ENCODE measurements around the gene OR14I1. TPM values are rescaled to one million over a fixed set of nuclear protein-coding genes. Genes with fewer than 3 reads are reported as not detected.

OR14I1 gene
- total RNA-seq (not detected), polyA plus RNA-seq (not detected)

DNA sequence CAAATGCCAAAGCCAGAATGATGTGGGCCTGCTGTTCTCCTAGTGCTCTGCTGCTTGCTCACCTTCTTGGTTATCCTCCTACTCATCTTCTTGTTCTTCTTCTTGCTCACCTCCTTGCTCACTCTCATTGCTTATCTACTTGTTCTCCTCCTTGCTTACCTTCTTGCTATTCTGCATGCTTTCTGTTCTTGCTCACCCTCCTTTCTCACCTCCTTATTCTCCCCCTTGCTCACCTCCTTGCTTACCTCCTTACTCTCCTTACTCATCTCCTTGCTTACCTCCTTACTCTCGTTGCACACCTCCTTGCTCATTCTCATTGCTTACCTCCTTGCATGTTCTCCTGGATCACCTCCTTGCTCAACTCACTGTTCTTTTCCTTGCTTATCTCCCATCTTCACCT, at the start of gene OR14I1:
Gene OR14I1, minus strand, starts transcription at position 53 of the 400 bp plus-strand sequence.
- Mint-ChIP-seq H3K9me3 (no peaks in the 10 kb centered on the region), H3K36me3 (no peaks in the 10 kb centered on the region), H3K4me1 (no peaks in the 10 kb centered on the region), H3K4me3 (no peak within 1 kb of the TSS), H3K27ac (no peak within 1 kb of the TSS), H3K27me3 (peaks cover 7 to 30% of the 10 kb centered on the region in 2 donors)
- Histone ChIP-seq H3K9me3 (ENCODE audit: low read length) (no peaks in the 10 kb centered on the region), H3K36me3 (ENCODE audit: insufficient read depth, low read length) (no peaks in the 10 kb centered on the region), H3K27me3 (ENCODE audit: insufficient read depth, low read length, poor library complexity, severe bottlenecking) (no peaks in the 10 kb centered on the region), H3K4me1 (ENCODE audit: insufficient read depth, low read length) (no peaks in the 10 kb centered on the region), H3K27ac (ENCODE audit: low read depth, low read length) (no peak within 1 kb of the TSS), H3K4me3 (ENCODE audit: low read length) (no peak within 1 kb of the TSS)
- no peak for DNase-seq
- CTCF ChIA-PET = no interaction called here
- POLR2A ChIA-PET = no interaction called here

DNA sequence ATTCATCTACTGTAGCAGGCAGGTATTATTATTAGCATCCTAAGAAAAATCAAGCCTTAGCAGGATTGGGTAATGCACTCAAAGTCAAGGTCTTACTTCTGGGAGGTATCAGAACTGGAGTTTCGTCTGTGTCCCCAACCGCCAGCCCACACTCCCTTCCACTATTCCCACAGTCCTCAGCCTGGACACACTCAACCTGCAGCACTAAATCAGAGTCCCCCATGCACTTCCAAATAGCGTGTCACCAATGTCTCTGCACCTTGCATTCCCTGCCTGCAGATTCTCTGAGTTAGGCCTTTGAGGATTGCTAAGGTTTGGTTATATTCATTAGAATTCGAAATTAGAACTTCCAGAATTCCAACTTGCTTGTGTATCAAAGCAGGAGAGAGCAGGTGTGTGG, 49.1 kb upstream of the OR14I1 start:
- Histone ChIP-seq H3K27me3 (ENCODE audit: insufficient read depth, low read length, poor library complexity, severe bottlenecking) (no peaks in the 10 kb centered on the region), H3K4me1 (ENCODE audit: insufficient read depth, low read length) (peaks cover 14% of the 10 kb centered on the region), H3K9me3 (ENCODE audit: low read length) (no peaks in the 10 kb centered on the region), H3K36me3 (ENCODE audit: insufficient read depth, low read length) (no peaks in the 10 kb centered on the region), H3K27ac (ENCODE audit: low read depth, low read length) (no peak overlapping the region), H3K4me3 (ENCODE audit: low read length) (no peak overlapping the region)
- no peak for DNase-seq
- H3K36me3 Mint-ChIP-seq = no peaks in the 10 kb centered on the region
- H3K9me3 Mint-ChIP-seq = no peaks in the 10 kb centered on the region
- CTCF ChIA-PET = no interaction called here
- no peaks in the 10 kb centered on the region for H3K27me3 Mint-ChIP-seq
- peak overlapping the region in 6 of 7 donors; percentile 4 to 83 (median 63) for H3K4me3 Mint-ChIP-seq
- peak overlapping the region in 6 of 8 donors; percentile 4 to 84 (median 55) for H3K27ac Mint-ChIP-seq
- H3K4me1 Mint-ChIP-seq = peaks cover 3 to 24% (median 20%) of the 10 kb centered on the region in 3 donors
- POLR2A ChIA-PET = no interaction called here

DNA sequence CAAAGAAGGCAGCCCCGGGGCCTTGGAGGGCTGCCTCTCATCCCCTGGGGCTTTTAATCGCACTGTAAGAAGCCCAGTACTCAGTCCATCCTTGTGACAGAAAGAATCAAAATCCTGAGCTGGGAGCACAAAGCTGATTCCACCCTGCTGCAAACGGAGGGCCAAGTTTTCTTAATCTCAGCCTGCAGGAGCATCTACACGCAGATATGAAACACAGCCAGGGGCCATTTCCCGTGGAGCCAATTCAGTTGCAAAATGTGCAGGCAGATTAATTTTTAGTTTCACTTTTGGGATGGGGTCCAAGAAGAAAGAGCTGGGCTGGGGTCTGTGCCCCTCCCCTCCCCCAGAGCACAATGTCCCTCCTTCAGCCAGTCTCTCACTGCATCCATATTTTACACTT, 48.6 kb upstream of the OR14I1 start:
- H3K27me3 Mint-ChIP-seq = peaks cover 0 to 2% of the 10 kb centered on the region in 2 donors
- no peaks in the 10 kb centered on the region for H3K36me3 ChIP-seq (ENCODE audit: insufficient read depth, low read length)
- H3K27ac Mint-ChIP-seq = peak overlapping the region in 6 of 8 donors; percentile 4 to 84 (median 55)
- no peak overlapping the region for H3K4me3 ChIP-seq (ENCODE audit: low read length)
- H3K9me3 Mint-ChIP-seq = no peaks in the 10 kb centered on the region
- POLR2A ChIA-PET = interaction anchor here (0.5 kb wide), 1 partner anchor 69 kb away, joined by 3 read pairs; no protein-coding TSS in a partner anchor
- no peaks in the 10 kb centered on the region for H3K27me3 ChIP-seq (ENCODE audit: insufficient read depth, low read length, poor library complexity, severe bottlenecking)
- H3K4me1 ChIP-seq (ENCODE audit: insufficient read depth, low read length) = peaks cover 14% of the 10 kb centered on the region
- CTCF ChIA-PET = no interaction called here
- H3K27ac ChIP-seq (ENCODE audit: low read depth, low read length) = no peak overlapping the region
- H3K36me3 Mint-ChIP-seq = no peaks in the 10 kb centered on the region
- peaks cover 3 to 24% (median 20%) of the 10 kb centered on the region in 3 donors for H3K4me1 Mint-ChIP-seq
- H3K9me3 ChIP-seq (ENCODE audit: low read length) = no peaks in the 10 kb centered on the region
- H3K4me3 Mint-ChIP-seq = peak overlapping the region in 6 of 7 donors; percentile 4 to 71 (median 54)
- no peak for DNase-seq

DNA sequence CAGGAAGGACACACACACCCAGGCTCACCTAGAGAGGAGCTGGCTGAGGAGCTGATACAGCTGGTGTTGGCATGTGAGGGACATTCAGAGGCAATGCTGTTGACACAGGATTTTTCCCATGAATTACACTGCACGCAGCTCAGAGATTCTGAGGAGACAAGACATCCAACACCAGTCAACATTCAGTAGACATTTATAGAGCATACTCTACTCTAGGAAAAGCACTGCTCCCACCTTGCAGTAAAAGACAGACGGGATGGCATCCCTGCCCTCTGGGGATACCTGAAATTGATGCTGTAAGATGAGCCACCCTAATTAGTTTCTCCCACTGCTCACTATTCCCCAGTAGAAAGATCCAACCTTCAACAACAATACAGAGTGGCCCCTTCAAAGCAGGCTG, 47.9 kb upstream of the OR14I1 start:
- H3K4me1 ChIP-seq (ENCODE audit: insufficient read depth, low read length) = peaks cover 14% of the 10 kb centered on the region
- CTCF ChIA-PET = no interaction called here
- POLR2A ChIA-PET = interaction anchor here (0.7 kb wide), 1 partner anchor 65 kb away, joined by 4 read pairs; no protein-coding TSS in a partner anchor
- Mint-ChIP-seq H3K9me3 (no peaks in the 10 kb centered on the region), H3K4me1 (peaks cover 3 to 24% (median 20%) of the 10 kb centered on the region in 3 donors), H3K27me3 (peaks cover 0 to 4% of the 10 kb centered on the region in 2 donors), H3K27ac (peak overlapping the region in 4 of 8 donors; percentile 36 to 81 (median 42)), H3K36me3 (no peaks in the 10 kb centered on the region), H3K4me3 (peak overlapping the region in 4 of 7 donors; percentile 3 to 54 (median 8))
- no peaks in the 10 kb centered on the region for H3K36me3 ChIP-seq (ENCODE audit: insufficient read depth, low read length)
- H3K9me3 ChIP-seq (ENCODE audit: low read length) = no peaks in the 10 kb centered on the region
- no peak overlapping the region for H3K4me3 ChIP-seq (ENCODE audit: low read length)
- no peaks in the 10 kb centered on the region for H3K27me3 ChIP-seq (ENCODE audit: insufficient read depth, low read length, poor library complexity, severe bottlenecking)
- DNase-seq = no peak
- H3K27ac ChIP-seq (ENCODE audit: low read depth, low read length) = no peak overlapping the region

DNA sequence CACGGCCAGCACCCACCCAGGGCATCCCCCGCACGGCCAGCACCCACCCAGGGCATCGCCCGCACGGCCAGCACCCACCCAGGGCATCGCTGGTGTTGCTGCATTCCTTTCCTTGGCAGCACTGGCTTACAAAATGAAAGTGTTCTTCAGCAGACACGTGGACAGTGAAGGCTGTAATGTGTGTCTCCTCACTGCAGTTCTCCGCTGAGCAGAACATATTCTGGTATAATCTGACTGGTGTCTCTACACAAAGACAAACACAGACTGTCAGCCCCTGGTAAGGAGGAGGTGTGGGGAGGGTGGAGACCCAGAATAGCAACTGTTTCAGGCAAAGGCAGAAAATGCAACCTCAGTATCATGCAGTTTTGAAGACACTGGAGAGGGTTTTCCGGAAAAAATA, 45.6 kb upstream of the OR14I1 start:
- Histone ChIP-seq H3K4me3 (ENCODE audit: low read length) (no peak overlapping the region), H3K4me1 (ENCODE audit: insufficient read depth, low read length) (peaks cover 14% of the 10 kb centered on the region), H3K9me3 (ENCODE audit: low read length) (no peaks in the 10 kb centered on the region), H3K36me3 (ENCODE audit: insufficient read depth, low read length) (no peaks in the 10 kb centered on the region), H3K27ac (ENCODE audit: low read depth, low read length) (no peak overlapping the region), H3K27me3 (ENCODE audit: insufficient read depth, low read length, poor library complexity, severe bottlenecking) (no peaks in the 10 kb centered on the region)
- DNase-seq = no peak
- ChIA-PET POLR2A (no interaction called here), CTCF (no interaction called here)
- Mint-ChIP-seq H3K27me3 (peaks cover 0 to 7% of the 10 kb centered on the region in 2 donors), H3K9me3 (no peaks in the 10 kb centered on the region), H3K27ac (no peak overlapping the region), H3K4me1 (peaks cover 3 to 24% (median 20%) of the 10 kb centered on the region in 3 donors), H3K4me3 (no peak overlapping the region), H3K36me3 (no peaks in the 10 kb centered on the region)

DNA sequence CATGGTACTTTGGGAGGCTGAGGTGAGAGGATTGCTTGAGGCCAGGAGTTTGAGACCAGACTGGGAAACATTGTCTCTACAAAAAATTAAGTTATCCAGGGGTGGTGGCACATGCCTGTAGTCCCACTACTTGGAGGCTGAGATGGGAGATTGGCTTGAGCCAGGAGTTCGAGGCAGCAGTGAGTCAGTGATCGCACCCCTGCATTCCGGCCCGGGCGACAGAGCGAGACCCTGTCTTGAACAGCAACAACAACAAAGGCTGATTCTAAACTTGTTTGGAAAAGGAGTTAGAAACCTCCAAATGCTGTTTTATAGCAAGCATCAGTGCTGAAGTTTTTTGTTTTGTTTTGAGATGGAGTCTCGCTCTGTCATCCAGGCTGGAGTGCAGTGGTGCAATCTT, 38.3 kb upstream of the OR14I1 start:
- H3K27ac Mint-ChIP-seq = no peak overlapping the region
- ChIA-PET POLR2A (no interaction called here), CTCF (no interaction called here)
- H3K4me3 Mint-ChIP-seq = no peak overlapping the region
- Histone ChIP-seq H3K27ac (ENCODE audit: low read depth, low read length) (no peak overlapping the region), H3K36me3 (ENCODE audit: insufficient read depth, low read length) (no peaks in the 10 kb centered on the region), H3K4me3 (ENCODE audit: low read length) (no peak overlapping the region), H3K27me3 (ENCODE audit: insufficient read depth, low read length, poor library complexity, severe bottlenecking) (no peaks in the 10 kb centered on the region), H3K4me1 (ENCODE audit: insufficient read depth, low read length) (no peaks in the 10 kb centered on the region), H3K9me3 (ENCODE audit: low read length) (no peaks in the 10 kb centered on the region)
- H3K4me1 Mint-ChIP-seq = no peaks in the 10 kb centered on the region
- no peaks in the 10 kb centered on the region for H3K36me3 Mint-ChIP-seq
- no peaks in the 10 kb centered on the region for H3K9me3 Mint-ChIP-seq
- no peak for DNase-seq
- peaks cover 12 to 27% of the 10 kb centered on the region in 2 donors for H3K27me3 Mint-ChIP-seq

DNA sequence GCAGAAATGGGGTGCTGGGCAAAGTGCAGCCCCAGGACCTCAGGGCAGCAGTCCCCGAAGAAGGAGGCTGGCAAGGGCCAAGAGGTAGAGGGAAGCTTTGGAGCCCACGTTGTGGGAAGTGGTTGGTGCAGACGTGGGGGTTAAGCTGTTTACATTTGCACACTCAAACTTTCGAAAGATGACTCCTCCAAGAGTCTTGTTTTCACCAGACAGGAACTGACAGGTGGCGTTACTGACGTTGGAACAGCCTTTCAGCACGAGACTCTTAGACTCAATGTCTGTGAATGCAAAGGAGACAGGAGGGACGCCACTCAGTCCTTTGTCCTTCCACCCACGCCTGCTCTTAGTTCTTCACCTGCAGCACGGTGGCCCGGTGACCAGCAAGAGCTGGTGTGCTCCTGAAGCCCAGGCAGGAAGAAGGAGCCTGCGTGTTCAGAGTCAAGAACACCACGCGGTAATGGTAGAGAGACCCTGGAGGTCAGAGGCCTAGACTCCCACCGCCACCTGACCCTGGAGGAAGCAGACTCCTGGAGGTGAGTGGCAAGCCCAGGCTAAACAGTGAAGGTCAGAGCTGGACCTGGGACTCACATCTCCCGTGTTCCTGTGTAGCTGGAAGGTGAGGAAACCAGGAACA, 37.1 kb upstream of the OR14I1 start:
- POLR2A ChIA-PET = no interaction called here
- H3K27ac ChIP-seq (ENCODE audit: low read depth, low read length) = no peak overlapping the region
- Mint-ChIP-seq H3K36me3 (no peaks in the 10 kb centered on the region), H3K27me3 (peaks cover 12 to 32% of the 10 kb centered on the region in 2 donors), H3K4me1 (no peaks in the 10 kb centered on the region), H3K9me3 (peaks cover 0 to 6% (median 0%) of the 10 kb centered on the region in 5 donors), H3K27ac (no peak overlapping the region), H3K4me3 (no peak overlapping the region)
- CTCF ChIA-PET = no interaction called here
- no peaks in the 10 kb centered on the region for H3K4me1 ChIP-seq (ENCODE audit: insufficient read depth, low read length)
- no peaks in the 10 kb centered on the region for H3K27me3 ChIP-seq (ENCODE audit: insufficient read depth, low read length, poor library complexity, severe bottlenecking)
- H3K36me3 ChIP-seq (ENCODE audit: insufficient read depth, low read length) = no peaks in the 10 kb centered on the region
- no peaks in the 10 kb centered on the region for H3K9me3 ChIP-seq (ENCODE audit: low read length)
- DNase-seq = no peak
- no peak overlapping the region for H3K4me3 ChIP-seq (ENCODE audit: low read length)

DNA sequence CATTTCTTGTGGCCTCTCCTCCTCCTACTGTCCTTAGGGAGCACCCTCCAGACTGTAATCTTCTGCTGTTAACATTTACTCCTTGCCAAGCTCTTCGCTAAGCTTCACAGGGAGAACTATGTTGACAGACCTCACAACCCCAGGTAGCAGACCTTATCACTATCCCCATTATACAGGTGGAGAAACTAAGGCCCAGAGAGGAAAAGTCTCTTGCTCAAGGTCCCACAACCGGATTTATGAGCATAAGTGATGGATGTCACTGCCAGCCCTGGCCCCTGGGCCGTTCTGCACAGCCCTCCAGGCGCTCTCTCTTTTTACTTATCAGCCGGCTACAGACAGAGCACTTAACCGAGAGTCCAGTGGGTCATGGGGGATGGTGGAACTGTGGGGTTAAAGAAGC, 34.9 kb upstream of the OR14I1 start:
- Histone ChIP-seq H3K4me3 (ENCODE audit: low read length) (no peak overlapping the region), H3K9me3 (ENCODE audit: low read length) (no peaks in the 10 kb centered on the region), H3K27ac (ENCODE audit: low read depth, low read length) (no peak overlapping the region), H3K27me3 (ENCODE audit: insufficient read depth, low read length, poor library complexity, severe bottlenecking) (no peaks in the 10 kb centered on the region), H3K36me3 (ENCODE audit: insufficient read depth, low read length) (no peaks in the 10 kb centered on the region), H3K4me1 (ENCODE audit: insufficient read depth, low read length) (no peaks in the 10 kb centered on the region)
- H3K9me3 Mint-ChIP-seq = peaks cover 0 to 6% (median 0%) of the 10 kb centered on the region in 5 donors
- no peak for DNase-seq
- H3K27ac Mint-ChIP-seq = no peak overlapping the region
- H3K27me3 Mint-ChIP-seq = peaks cover 12 to 36% of the 10 kb centered on the region in 2 donors
- H3K4me3 Mint-ChIP-seq = no peak overlapping the region
- ChIA-PET POLR2A (no interaction called here), CTCF (no interaction called here)
- no peaks in the 10 kb centered on the region for H3K4me1 Mint-ChIP-seq
- no peaks in the 10 kb centered on the region for H3K36me3 Mint-ChIP-seq

All from CD8-positive, alpha-beta memory T cell (primary cell).